ENCODE results near the gene IL16. TPM values are rescaled to one million over a fixed set of nuclear protein-coding genes. Genes with fewer than 3 reads are reported as not detected.

IL16 gene
- total and polyA plus RNA-seq, 9 of the 15 experiments (the other 6 are each of a cell fraction or from before 2014, with no cell fraction given), result 1.4 to 18.8 (median 10.6) TPM

DNA sequence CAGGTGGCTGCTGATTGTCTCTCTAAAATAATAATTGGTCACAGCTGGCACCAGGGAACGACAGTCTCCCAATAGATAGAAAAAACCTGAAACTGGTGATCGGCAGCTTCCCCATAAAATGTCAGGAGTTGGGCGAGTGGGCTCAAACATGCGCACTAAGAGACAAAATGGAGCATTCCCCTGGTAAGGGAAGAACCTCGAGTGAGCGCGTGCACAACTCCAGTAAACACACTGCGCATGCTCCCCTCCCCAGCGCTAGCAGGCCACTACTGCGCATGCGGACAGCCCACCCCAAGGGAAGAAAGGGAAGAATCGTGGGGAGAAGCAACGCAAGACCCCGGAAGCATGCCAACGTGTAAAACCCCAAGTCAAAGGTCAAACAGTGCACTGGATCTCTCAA is 134.9 kb downstream of the IL16 start:
- H3K4me2 ChIP-seq (ENCODE audit: insufficient read depth, low read length), result peak overlapping the region; percentile 66
- ATAC-seq, result peak; percentile 69
- peak overlapping the region; percentile 15; the same call in 1 of the 2 replicates for H3K4me3 ChIP-seq
- no TSS peak for BruUV-seq (replicated peaks)
- H4K20me1 ChIP-seq (replicated peaks; ENCODE audit: control insufficient read depth, insufficient read depth, low read length), result no peaks in the 10 kb centered on the region
- peak overlapping the region; percentile 86 for H2AFZ ChIP-seq (ENCODE audit: low read depth, low read length)
- WGBS (ENCODE audit: insufficient coverage, low coverage, missing lambda C conversion rate), result 35% methylated on average over 11 of the region's 15 CpGs
- no peaks in the 10 kb centered on the region for H3K9me3 ChIP-seq (replicated peaks; ENCODE audit: control insufficient read depth, insufficient read depth, low read depth, low read length)
- peak; percentile 64 to 78 (median 68) for DNase-seq (ENCODE audit: extremely low read depth in 1 of 4, low spot score in 3 of 4)
- peaks cover 4 to 9% of the 10 kb centered on the region in 2 experiments; a peak in 2 of 5 replicates for H3K4me1 ChIP-seq (replicated peaks in 1 of 2; ENCODE audit: control insufficient read depth in 2 of 2, insufficient read depth in 2 of 2, low read length in 2 of 2)
- peak overlapping the region in 1 of 2 experiments; percentile 23; a peak in 2 of 4 replicates for H3K9ac ChIP-seq (ENCODE audit: insufficient read depth in 1 of 2, low read depth in 2 of 2, low read length in 2 of 2)
- H3K36me3 ChIP-seq (ENCODE audit: control insufficient read depth, insufficient read depth, low read length), result no peaks in the 10 kb centered on the region
- H3K79me2 ChIP-seq (ENCODE audit: control insufficient read depth, insufficient read depth, low read length), result no peaks in the 10 kb centered on the region
- peak; percentile 70 for FAIRE-seq
- no peaks in the 10 kb centered on the region for H3K27me3 ChIP-seq (ENCODE audit: control insufficient read depth in 2 of 2, insufficient read depth in 2 of 2, low read length in 2 of 2)
- ChIA-PET POLR2A (interaction anchor here (1.0 to 1.6 kb wide), 2 partner anchors 10 kb away, joined by 3 to 4 read pairs; no protein-coding TSS in a partner anchor), CTCF (ENCODE audit: low intra/inter-chr PET ratio) (interaction anchor here (0.6 to 1.0 kb wide), 2 partner anchors 18 to 1075 kb away, joined by 3 read pairs; no protein-coding TSS in a partner anchor)
- in situ Hi-C loops (cut with MboI), result no loop called here
- H3K9me1 ChIP-seq (ENCODE audit: control insufficient read depth, insufficient read depth, low read length), result no peaks in the 10 kb centered on the region
- intact Hi-C loops (cut with micrococcal nuclease), result no loop called here
- H3K27ac ChIP-seq (ENCODE audit: extremely low read depth, low read depth, low read length), result no peak overlapping the region; the same call in 2 of the 3 replicates
- TF ChIP-seq, protein P1, sequence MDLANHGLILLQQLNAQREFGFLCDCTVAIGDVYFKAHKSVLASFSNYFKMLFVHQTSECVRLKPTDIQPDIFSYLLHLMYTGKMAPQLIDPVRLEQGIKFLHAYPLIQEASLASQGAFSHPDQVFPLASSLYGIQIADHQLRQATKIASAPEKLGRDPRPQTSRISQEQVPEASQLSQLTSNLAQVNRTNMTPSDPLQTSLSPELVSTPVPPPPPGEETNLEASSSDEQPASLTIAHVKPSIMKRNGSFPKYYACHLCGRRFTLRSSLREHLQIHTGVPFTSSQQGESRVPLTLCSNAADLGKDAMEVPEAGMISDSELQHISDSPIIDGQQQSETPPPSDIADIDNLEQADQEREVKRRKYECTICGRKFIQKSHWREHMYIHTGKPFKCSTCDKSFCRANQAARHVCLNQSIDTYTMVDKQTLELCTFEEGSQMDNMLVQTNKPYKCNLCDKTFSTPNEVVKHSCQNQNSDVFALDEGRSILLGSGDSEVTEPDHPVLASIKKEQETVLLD (IDR thresholded peaks at IDR 0.05), result peak; percentile 79
- TF ChIP-seq NRF1 (conservative IDR thresholded peaks at IDR 0.05 in 1 of 2, IDR thresholded peaks at IDR 0.05 in 1 of 2), result peak; percentile 94
- TF ChIP-seq, protein P2, sequence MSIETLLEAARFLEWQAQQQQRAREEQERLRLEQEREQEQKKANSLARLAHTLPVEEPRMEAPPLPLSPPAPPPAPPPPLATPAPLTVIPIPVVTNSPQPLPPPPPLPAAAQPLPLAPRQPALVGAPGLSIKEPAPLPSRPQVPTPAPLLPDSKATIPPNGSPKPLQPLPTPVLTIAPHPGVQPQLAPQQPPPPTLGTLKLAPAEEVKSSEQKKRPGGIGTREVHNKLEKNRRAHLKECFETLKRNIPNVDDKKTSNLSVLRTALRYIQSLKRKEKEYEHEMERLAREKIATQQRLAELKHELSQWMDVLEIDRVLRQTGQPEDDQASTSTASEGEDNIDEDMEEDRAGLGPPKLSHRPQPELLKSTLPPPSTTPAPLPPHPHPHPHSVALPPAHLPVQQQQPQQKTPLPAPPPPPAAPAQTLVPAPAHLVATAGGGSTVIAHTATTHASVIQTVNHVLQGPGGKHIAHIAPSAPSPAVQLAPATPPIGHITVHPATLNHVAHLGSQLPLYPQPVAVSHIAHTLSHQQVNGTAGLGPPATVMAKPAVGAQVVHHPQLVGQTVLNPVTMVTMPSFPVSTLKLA (conservative IDR thresholded peaks at IDR 0.05), result peak in 1 of 2 experiments; percentile 27; a peak in 1 of 4 replicates
- no peak for TF ChIP-seq ZNF347 (CRISPR knock-in tag; IDR thresholded peaks at IDR 0.05; ENCODE audit: low read depth)
- TF ChIP-seq, protein P3, sequence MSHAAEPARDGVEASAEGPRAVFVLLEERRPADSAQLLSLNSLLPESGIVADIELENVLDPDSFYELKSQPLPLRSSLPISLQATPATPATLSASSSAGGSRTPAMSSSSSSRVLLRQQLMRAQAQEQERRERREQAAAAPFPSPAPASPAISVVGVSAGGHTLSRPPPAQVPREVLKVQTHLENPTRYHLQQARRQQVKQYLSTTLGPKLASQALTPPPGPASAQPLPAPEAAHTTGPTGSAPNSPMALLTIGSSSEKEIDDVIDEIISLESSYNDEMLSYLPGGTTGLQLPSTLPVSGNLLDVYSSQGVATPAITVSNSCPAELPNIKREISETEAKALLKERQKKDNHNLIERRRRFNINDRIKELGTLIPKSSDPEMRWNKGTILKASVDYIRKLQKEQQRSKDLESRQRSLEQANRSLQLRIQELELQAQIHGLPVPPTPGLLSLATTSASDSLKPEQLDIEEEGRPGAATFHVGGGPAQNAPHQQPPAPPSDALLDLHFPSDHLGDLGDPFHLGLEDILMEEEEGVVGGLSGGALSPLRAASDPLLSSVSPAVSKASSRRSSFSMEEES (CRISPR knock-in tag; IDR thresholded peaks at IDR 0.05), result no peak
- no peak for TF ChIP-seq ZFX (CRISPR knock-in tag; IDR thresholded peaks at IDR 0.05)
- TF ChIP-seq EP400 (IDR thresholded peaks at IDR 0.05), result 0 out of 2 replicates have a peak, but pooled peaks have one; percentile 27
- peak in 1 of 3 experiments; percentile 58 for TF ChIP-seq YY1 (IDR thresholded peaks at IDR 0.05; ENCODE audit: borderline replicate concordance in 1 of 3, control insufficient read depth in 1 of 3, extremely low read depth in 1 of 3, insufficient read depth in 3 of 3, insufficient read length in 1 of 3, insufficient replicate concordance in 2 of 3, low read depth in 1 of 3, low read length in 2 of 3)
- TF ChIP-seq RBFOX2 (IDR thresholded peaks at IDR 0.05; ENCODE audit: low read depth, low read length), result peak; percentile 31; the same call in 1 of the 2 replicates
- TF ChIP-seq ZNF592 (IDR thresholded peaks at IDR 0.05), result peak; percentile 57; the same call in 1 of the 2 replicates
- peak; percentile 80 for TF ChIP-seq L3MBTL2 (IDR thresholded peaks at IDR 0.05)
